GM23338 (cell line): ENCODE measurements around the gene FNDC3B.

Source experiments
- CREB1 ChIP-seq: fragments of 250-450 bp; sonication (Bioruptor Pico); IDR thresholded peaks from 2 replicates; pipeline ENCODE4 v1.5.0; 2020; ENCODE audit warnings: low read depth, mild to moderate bottlenecking, moderate library complexity
- CTCF ChIP-seq, 2 experiments: fragments of 200-600 bp in 1 of 2; sonication (generic) in 1 of 2; conservative IDR thresholded peaks; 2 replicates each; pipeline versions ENCODE4 v1.5.1 to v1.6.1; 2016 to 2017; ENCODE audit warnings: antibody characterized with exemption in 2 of 2, low read depth in 2 of 2, mild to moderate bottlenecking in 2 of 2, moderate library complexity in 1 of 2
- ETS1 ChIP-seq: IDR thresholded peaks from 2 replicates; pipeline ENCODE4 v1.6.1; 2016; ENCODE audit warnings: antibody characterized with exemption
- EZH2 ChIP-seq: fragments of 200-600 bp; sonication (generic); IDR thresholded peaks from one replicate; pipeline ENCODE4 v1.8.0; 2017; ENCODE audit warnings: antibody characterized with exemption, mild to moderate bottlenecking, low read depth; ENCODE audit not compliant: unreplicated experiment
- EZH2phosphoT487 ChIP-seq: fragments of 200-600 bp; sonication (generic); IDR thresholded peaks from one replicate; pipeline ENCODE4 v1.8.1; 2018; ENCODE audit warnings: antibody characterized with exemption; ENCODE audit not compliant: unreplicated experiment
- JUNB ChIP-seq: IDR thresholded peaks from one replicate; pipeline ENCODE4 v1.6.1; 2016; ENCODE audit warnings: antibody characterized with exemption; ENCODE audit not compliant: unreplicated experiment
- NANOG ChIP-seq: IDR thresholded peaks from 2 replicates; pipeline ENCODE4 v1.6.1; 2016; ENCODE audit warnings: antibody characterized with exemption, borderline replicate concordance
- POLR2AphosphoS5 ChIP-seq: IDR thresholded peaks from 2 replicates; pipeline ENCODE4 v1.6.1; 2016; ENCODE audit warnings: antibody characterized with exemption, low read depth
- REST ChIP-seq: IDR thresholded peaks from one replicate; pipeline ENCODE4 v1.6.1; 2018; ENCODE audit warnings: antibody characterized with exemption; ENCODE audit not compliant: unreplicated experiment
- ZNF114 ChIP-seq: fragments of 250-450 bp; sonication (Bioruptor Pico); IDR thresholded peaks from 2 replicates; pipeline ENCODE4 v1.5.0; 2020; ENCODE audit warnings: mild to moderate bottlenecking, moderate library complexity
- ZNF331 ChIP-seq: fragments of 250-450 bp; sonication (Bioruptor Pico); IDR thresholded peaks from 2 replicates; pipeline ENCODE4 v1.5.0; 2020; ENCODE audit warnings: low read depth, mild to moderate bottlenecking, moderate library complexity

- TF ChIP-seq CTCF (conservative IDR thresholded peaks at IDR 0.05; ENCODE audit: low read depth in 2 of 2) (no peak), EZH2phosphoT487 (no peak), CREB1 (CRISPR knock-in tag) (no peak), JUNB (no peak), POLR2AphosphoS5 (no peak), ZNF331 (CRISPR knock-in tag) (no peak), NANOG (no peak), REST (no peak), EZH2 (no peak), ETS1 (no peak), ZNF114 (CRISPR knock-in tag) (no peak)
Measured at GRCh38 chr3:172061724-172062184, 22.4 kb downstream of the FNDC3B start.
